GM19395 (cell line): ENCODE data around the gene KCNJ13.
"Not testable (repeated sequence)": the region's sequence is repeated elsewhere in the genome, so short reads cannot be mapped to it uniquely, and the experiment has no call there.

Experiments
- ATAC-seq: cut with Tn5 transposase; IDR thresholded peaks from one replicate; pipeline ENCODE4 v1.9.1; 2021; ENCODE audit warnings: mild to moderate bottlenecking, moderate library complexity; ENCODE audit not compliant: unreplicated experiment

Gene KCNJ13

GRCh38 chr2:232770207-232770606, 6.2 kb downstream of the KCNJ13 start:
- ATAC-seq: no peak

- ATAC-seq: no peak
Observed at GRCh38 chr2:232767866-232768265, 8.5 kb downstream of the KCNJ13 start.

GRCh38 chr2:232761301-232761907, 15.0 kb downstream of the KCNJ13 start:
- ATAC-seq: no peak

GRCh38 chr2:232757905-232758304, 18.5 kb downstream of the KCNJ13 start:
- no peak for ATAC-seq

- ATAC-seq: no peak
Observed at GRCh38 chr2:232750135-232750671, 26.2 kb downstream of the KCNJ13 start.

GRCh38 chr2:232749331-232749730, 27.0 kb downstream of the KCNJ13 start:
- ATAC-seq: no peak

GRCh38 chr2:232748038-232748437, 28.3 kb downstream of the KCNJ13 start:
- ATAC-seq: no peak

- ATAC-seq: no peak
Observed at GRCh38 chr2:232744963-232745362, 31.4 kb downstream of the KCNJ13 start.

- ATAC-seq: no peak
Observed at GRCh38 chr2:232741972-232742371, 34.4 kb downstream of the KCNJ13 start.

GRCh38 chr2:232741294-232741693, 35.1 kb downstream of the KCNJ13 start:
- no peak for ATAC-seq

- ATAC-seq: no peak
Observed at GRCh38 chr2:232731470-232731869, 44.9 kb downstream of the KCNJ13 start.

- no peak for ATAC-seq
Observed at GRCh38 chr2:232728785-232729184, 47.6 kb downstream of the KCNJ13 start.

- no peak for ATAC-seq
Observed at GRCh38 chr2:232723027-232723426, 53.3 kb downstream of the KCNJ13 start.

- no peak for ATAC-seq
Observed at GRCh38 chr2:232721882-232722281, 54.5 kb downstream of the KCNJ13 start.

GRCh38 chr2:232721261-232721660, 55.1 kb downstream of the KCNJ13 start:
- ATAC-seq: no peak

- not testable (repeated sequence) for ATAC-seq
Observed at GRCh38 chr2:232720056-232720455, 56.3 kb downstream of the KCNJ13 start.
